ENCODE results near the gene METRNL.
"Not testable (repeated sequence)": the region's sequence is repeated elsewhere in the genome, so short reads cannot be mapped to it uniquely, and the experiment has no call there.

Gene METRNL

GRCh38 chr17:83052241-83052564 lies 27.2 kb upstream of the METRNL start:
- DNase-seq (ENCODE audit: low read depth) = no peak

- no peak for DNase-seq (ENCODE audit: low read depth)
Measured at GRCh38 chr17:83053021-83053681, 26.3 kb upstream of the METRNL start.

- DNase-seq (ENCODE audit: low read depth) = no peak
Measured at GRCh38 chr17:83053739-83054451, 25.5 kb upstream of the METRNL start.

- DNase-seq (ENCODE audit: low read depth) = no peak
Measured at GRCh38 chr17:83054518-83055125, 24.8 kb upstream of the METRNL start.

- DNase-seq (ENCODE audit: low read depth) = not testable (repeated sequence)
Measured at GRCh38 chr17:83055176-83055575, 24.2 kb upstream of the METRNL start.

- DNase-seq (ENCODE audit: low read depth) = peak; percentile 67
Measured at GRCh38 chr17:83055911-83056582, 23.4 kb upstream of the METRNL start.

GRCh38 chr17:83056583-83057396 lies 22.6 kb upstream of the METRNL start:
- DNase-seq (ENCODE audit: low read depth) = no peak

- no peak for DNase-seq (ENCODE audit: low read depth)
Measured at GRCh38 chr17:83057397-83057761, 22.0 kb upstream of the METRNL start.

- DNase-seq (ENCODE audit: low read depth) = no peak
Measured at GRCh38 chr17:83057793-83058265, 21.6 kb upstream of the METRNL start.

- no peak for DNase-seq (ENCODE audit: low read depth)
Measured at GRCh38 chr17:83058266-83058798, 21.1 kb upstream of the METRNL start.

GRCh38 chr17:83061586-83061985 lies 17.8 kb upstream of the METRNL start:
- DNase-seq (ENCODE audit: low read depth) = no peak

GRCh38 chr17:83062011-83062817 lies 17.2 kb upstream of the METRNL start:
- DNase-seq (ENCODE audit: low read depth) = no peak

GRCh38 chr17:83062818-83063671 lies 16.4 kb upstream of the METRNL start:
- no peak for DNase-seq (ENCODE audit: low read depth)

GRCh38 chr17:83064021-83064731 lies 15.2 kb upstream of the METRNL start:
- no peak for DNase-seq (ENCODE audit: low read depth)

GRCh38 chr17:83064732-83065659 lies 14.4 kb upstream of the METRNL start:
- no peak for DNase-seq (ENCODE audit: low read depth)

GRCh38 chr17:83065660-83066542 lies 13.5 kb upstream of the METRNL start:
- no peak for DNase-seq (ENCODE audit: low read depth)

- not testable (repeated sequence) for DNase-seq (ENCODE audit: low read depth)
Measured at GRCh38 chr17:83066543-83066890, 12.9 kb upstream of the METRNL start.

Data from non-pigmented ciliary epithelial cell (primary cell).